T-helper 1 cell (primary cell): ENCODE data around the gene ZDHHC18.

Experiments used
- DNase-seq, 5 donors: peaks; one replicate each; pipeline ENCODE4 v3.0.0-alpha.2; 2012 to 2020

The ZDHHC18 gene

DNA sequence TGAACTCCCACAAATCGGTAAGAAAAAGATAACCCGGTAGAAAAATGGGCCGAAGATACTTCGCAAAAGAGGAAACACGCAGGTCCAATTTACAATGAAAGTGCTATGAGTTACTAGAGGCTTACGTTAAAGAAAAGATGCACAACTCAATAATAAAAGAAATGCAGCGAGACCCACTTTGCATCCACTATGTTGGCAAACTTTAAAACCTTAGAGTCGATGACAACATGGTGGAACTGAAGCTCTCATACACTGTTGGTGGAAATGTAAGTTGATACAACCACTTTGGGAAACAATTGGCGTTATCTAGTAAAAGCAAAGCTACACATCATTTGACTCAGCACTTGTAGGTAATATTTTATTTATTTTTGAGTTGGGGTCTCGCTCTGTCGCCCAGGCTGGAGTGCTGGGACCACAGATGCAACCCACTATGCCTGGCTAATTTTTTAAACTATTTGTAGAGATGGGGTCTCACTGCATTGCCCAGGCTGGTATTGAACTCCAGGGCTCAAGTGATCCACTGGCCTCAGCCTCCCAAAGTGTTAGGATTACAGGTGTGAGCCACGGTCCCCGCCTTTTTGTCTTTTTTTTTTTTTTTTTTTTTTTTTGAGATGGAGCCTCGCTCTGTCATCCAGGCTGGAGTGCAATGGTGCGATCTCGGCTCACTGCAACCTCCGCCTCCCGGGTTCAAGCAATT lies 74.5 kb downstream of the ZDHHC18 start:
- no peak for DNase-seq
